Measurements from ENCODE around the gene TCERG1L. TPM values are rescaled to one million over a fixed set of nuclear protein-coding genes. Genes with fewer than 3 reads are reported as not detected.

TCERG1L gene
- total RNA-seq, 2 donors from 2014 or later, result 1.6 to 4.5 TPM

GRCh38 chr10:131212763-131213325, 98.7 kb downstream of the TCERG1L start:
- Mint-ChIP-seq H3K36me3 (ENCODE audit: low read depth) (no peaks in the 10 kb centered on the region), H3K9me3 (no peaks in the 10 kb centered on the region), H3K4me3 (no peak overlapping the region), H3K27ac (no peak overlapping the region), H3K4me1 (peaks cover 2% of the 10 kb centered on the region), H3K27me3 (ENCODE audit: insufficient read depth) (no peaks in the 10 kb centered on the region)
- Histone ChIP-seq H3K27me3 (ENCODE audit: control insufficient read depth, insufficient read depth, low read length, poor library complexity, severe bottlenecking) (no peaks in the 10 kb centered on the region), H3K4me1 (ENCODE audit: control insufficient read depth, insufficient read depth, low read length) (no peaks in the 10 kb centered on the region), H3K36me3 (ENCODE audit: control insufficient read depth, insufficient read depth, low read length) (no peaks in the 10 kb centered on the region), H3K9me3 (ENCODE audit: control insufficient read depth, low read length) (no peaks in the 10 kb centered on the region), H3K9ac (ENCODE audit: extremely low read depth, low read length, poor library complexity, severe bottlenecking) (no peak overlapping the region), H3K27ac (ENCODE audit: low read depth, low read length) (no peak overlapping the region), H3K4me3 (ENCODE audit: low read length) (no peak overlapping the region)
- no peak for TF ChIP-seq CTCF (conservative IDR thresholded peaks at IDR 0.05)
- whole genome bisulfite sequencing, 2 experiments (ENCODE audit: insufficient coverage in 1 of 2, insufficient read length in 1 of 2), result 92 to 100% methylated on average over 1 to 5 of the region's 5 CpGs
- DNase-seq, result peak; percentile 30

- no peak overlapping the region for H3K27ac ChIP-seq (ENCODE audit: low read depth, low read length)
- Mint-ChIP-seq H3K27ac (no peak overlapping the region), H3K27me3 (ENCODE audit: insufficient read depth) (no peaks in the 10 kb centered on the region), H3K36me3 (ENCODE audit: low read depth) (no peaks in the 10 kb centered on the region), H3K9me3 (no peaks in the 10 kb centered on the region), H3K4me1 (peaks cover 2% of the 10 kb centered on the region), H3K4me3 (no peak overlapping the region)
- peak; percentile 20 for DNase-seq
- TF ChIP-seq CTCF (conservative IDR thresholded peaks at IDR 0.05), result no peak
- no peaks in the 10 kb centered on the region for H3K4me1 ChIP-seq (ENCODE audit: control insufficient read depth, insufficient read depth, low read length)
- H3K9ac ChIP-seq (ENCODE audit: extremely low read depth, low read length, poor library complexity, severe bottlenecking), result no peak overlapping the region
- no peak overlapping the region for H3K4me3 ChIP-seq (ENCODE audit: low read length)
- no peaks in the 10 kb centered on the region for H3K36me3 ChIP-seq (ENCODE audit: control insufficient read depth, insufficient read depth, low read length)
- no peaks in the 10 kb centered on the region for H3K9me3 ChIP-seq (ENCODE audit: control insufficient read depth, low read length)
- H3K27me3 ChIP-seq (ENCODE audit: control insufficient read depth, insufficient read depth, low read length, poor library complexity, severe bottlenecking), result no peaks in the 10 kb centered on the region
- 94% methylated on average over 2 of the region's 2 CpGs for WGBS, 2 experiments (ENCODE audit: insufficient coverage in 1 of 2, insufficient read length in 1 of 2)
These were observed 99.4 kb downstream of the TCERG1L start for GRCh38 chr10:131211965-131212619.

- Mint-ChIP-seq H3K4me1 (peaks cover 2% of the 10 kb centered on the region), H3K36me3 (ENCODE audit: low read depth) (no peaks in the 10 kb centered on the region), H3K9me3 (no peaks in the 10 kb centered on the region), H3K27me3 (ENCODE audit: insufficient read depth) (no peaks in the 10 kb centered on the region), H3K27ac (no peak overlapping the region), H3K4me3 (no peak overlapping the region)
- H3K36me3 ChIP-seq (ENCODE audit: control insufficient read depth, insufficient read depth, low read length), result no peaks in the 10 kb centered on the region
- WGBS, 2 experiments (ENCODE audit: insufficient coverage in 1 of 2, insufficient read length in 1 of 2), result 95 to 100% methylated on average over 4 to 9 of the region's 9 CpGs
- H3K27ac ChIP-seq (ENCODE audit: low read depth, low read length), result no peak overlapping the region
- no peaks in the 10 kb centered on the region for H3K4me1 ChIP-seq (ENCODE audit: control insufficient read depth, insufficient read depth, low read length)
- no peak for DNase-seq
- TF ChIP-seq CTCF (conservative IDR thresholded peaks at IDR 0.05), result no peak
- no peak overlapping the region for H3K4me3 ChIP-seq (ENCODE audit: low read length)
- H3K9ac ChIP-seq (ENCODE audit: extremely low read depth, low read length, poor library complexity, severe bottlenecking), result no peak overlapping the region
- H3K9me3 ChIP-seq (ENCODE audit: control insufficient read depth, low read length), result no peaks in the 10 kb centered on the region
- H3K27me3 ChIP-seq (ENCODE audit: control insufficient read depth, insufficient read depth, low read length, poor library complexity, severe bottlenecking), result no peaks in the 10 kb centered on the region
These were observed 100.0 kb downstream of the TCERG1L start for GRCh38 chr10:131211559-131211958.

All from endodermal cell (in vitro differentiated cells).